ENCODE data around the gene DNAJB5.
"Not testable (repeated sequence)": the region's sequence is repeated elsewhere in the genome, so short reads cannot be mapped to it uniquely, and the experiment has no call there.

Gene DNAJB5

DNA sequence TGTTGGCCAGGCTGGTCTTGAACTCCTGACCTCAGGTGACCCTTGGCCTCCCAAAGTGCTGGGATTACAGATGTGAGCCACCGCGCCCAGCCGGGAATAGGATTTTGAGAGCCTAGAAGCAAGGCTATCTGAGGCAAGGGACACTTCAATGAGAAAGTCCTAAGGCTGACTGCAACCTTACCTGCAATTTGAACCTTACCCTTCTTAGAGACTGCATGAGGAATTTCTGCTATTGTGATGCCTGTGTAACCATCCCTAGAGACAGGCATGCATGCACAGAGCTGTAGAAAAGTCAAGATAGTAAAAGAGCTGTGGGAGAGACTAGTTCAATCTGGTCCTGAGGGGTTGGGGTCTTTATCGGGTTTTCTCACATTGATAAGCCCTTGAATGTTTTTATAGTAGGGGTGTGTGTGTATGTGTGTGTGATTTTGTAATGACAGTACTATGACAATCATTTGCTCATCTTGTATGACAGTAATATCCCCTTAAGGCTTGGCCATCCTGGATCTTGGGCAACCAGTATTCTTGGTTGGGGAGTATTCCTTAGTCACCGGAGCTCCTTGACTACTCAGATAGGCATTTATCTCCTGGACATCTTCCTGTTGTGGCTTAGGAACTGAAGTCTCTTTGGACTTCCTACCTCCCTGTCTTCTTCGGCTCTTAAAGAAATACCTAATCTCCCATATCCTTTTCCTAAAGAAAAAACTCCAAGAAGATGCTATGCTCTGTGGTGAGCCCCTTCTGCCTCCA, 11.2 kb downstream of the DNAJB5 start:
- DNase-seq (ENCODE audit: low read depth): peak; percentile 87

DNA sequence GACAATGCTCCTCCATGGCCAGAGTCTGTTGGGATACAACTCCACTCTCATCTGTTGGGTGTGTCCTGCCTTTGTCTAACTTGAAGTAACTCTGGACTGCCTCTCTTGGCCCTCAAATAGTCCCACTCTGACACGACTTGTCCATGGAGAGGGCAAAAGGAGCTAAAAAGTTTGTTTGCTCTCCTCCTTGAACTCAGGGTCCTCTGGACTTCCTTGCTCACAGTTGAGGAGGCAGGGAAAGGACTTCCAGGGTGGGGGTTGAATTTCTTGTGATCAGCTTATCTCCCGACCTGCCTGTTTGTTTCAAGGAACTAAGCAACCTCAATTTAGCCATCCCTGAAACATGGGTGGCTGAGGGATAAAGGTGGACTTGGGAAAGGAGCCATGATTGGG, 11.7 kb downstream of the DNAJB5 start:
- no peak for DNase-seq (ENCODE audit: low read depth)

DNA sequence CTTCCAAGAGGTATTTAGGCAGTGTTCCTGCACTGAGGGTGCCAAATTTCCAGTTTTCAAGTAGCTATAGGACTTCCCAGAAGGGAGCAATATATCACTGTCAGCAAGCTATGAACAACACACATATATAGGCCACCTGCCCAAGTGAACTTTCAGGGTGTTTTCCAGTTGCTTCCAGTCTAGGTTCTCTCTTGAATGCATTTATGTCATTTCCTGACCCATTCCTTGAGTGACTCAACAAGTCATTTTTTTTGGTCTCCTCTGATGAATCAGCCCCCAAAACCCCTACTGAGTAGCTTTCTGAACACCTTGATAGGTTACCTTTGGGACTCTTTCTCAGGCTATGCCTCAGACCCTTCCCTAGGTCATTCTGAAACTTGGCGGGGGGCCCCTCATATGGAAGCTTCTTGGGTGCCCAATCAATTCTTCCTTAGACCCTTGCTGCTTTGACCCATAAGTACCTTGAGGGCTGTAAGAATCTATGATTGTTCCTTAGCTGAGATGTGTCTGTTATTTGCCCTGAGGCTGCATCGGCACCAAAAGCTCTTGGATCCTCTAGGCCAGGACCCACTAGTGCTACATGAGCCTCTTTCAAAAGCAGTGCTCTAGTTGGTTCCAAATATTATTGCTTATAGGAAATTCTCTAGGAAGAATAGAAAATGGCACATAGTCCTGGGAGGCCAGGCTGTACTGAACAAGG, 12.4 kb downstream of the DNAJB5 start:
- peak; percentile 25 for DNase-seq (ENCODE audit: low read depth)

DNA sequence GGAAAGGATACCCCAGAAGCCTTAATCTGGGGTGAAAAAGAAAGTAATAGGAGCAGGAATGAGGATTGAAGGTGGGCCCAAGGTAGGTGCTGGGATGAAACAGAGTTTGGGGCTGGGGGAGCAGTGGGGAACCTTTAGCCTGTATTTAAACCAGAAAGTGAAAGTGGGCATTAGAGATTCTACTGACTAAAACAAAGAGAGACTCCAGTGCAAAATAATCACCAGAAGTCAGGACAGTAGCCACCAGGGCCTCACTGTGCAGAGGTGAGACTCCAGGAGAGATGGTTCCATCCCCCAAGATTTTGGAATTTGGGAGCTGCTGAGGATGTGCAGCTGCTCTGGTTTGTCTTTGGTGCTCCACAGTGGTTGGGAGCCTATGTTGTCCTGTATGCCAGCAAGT, 13.1 kb downstream of the DNAJB5 start:
- DNase-seq (ENCODE audit: low read depth): no peak

DNA sequence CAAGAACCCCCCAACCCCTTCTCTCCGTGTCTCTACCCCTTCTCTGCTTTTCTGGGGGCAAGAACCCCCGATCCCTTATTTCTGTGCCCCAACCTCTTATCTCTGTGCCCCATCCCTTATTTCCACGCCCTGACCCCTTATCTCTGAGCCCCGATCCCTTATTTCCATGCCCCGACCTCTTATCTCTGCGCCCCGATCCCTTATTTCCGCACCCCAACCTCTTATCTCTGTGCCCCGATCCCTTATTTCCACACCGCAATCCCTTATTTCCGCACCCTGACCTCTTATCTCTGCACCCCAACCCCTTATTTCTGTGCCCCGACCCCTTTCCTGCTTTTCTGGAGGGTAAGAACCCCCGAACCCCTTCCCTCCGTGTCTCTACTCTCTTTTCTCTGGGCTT, 14.8 kb downstream of the DNAJB5 start:
- DNase-seq (ENCODE audit: low read depth): not testable (repeated sequence)

DNA sequence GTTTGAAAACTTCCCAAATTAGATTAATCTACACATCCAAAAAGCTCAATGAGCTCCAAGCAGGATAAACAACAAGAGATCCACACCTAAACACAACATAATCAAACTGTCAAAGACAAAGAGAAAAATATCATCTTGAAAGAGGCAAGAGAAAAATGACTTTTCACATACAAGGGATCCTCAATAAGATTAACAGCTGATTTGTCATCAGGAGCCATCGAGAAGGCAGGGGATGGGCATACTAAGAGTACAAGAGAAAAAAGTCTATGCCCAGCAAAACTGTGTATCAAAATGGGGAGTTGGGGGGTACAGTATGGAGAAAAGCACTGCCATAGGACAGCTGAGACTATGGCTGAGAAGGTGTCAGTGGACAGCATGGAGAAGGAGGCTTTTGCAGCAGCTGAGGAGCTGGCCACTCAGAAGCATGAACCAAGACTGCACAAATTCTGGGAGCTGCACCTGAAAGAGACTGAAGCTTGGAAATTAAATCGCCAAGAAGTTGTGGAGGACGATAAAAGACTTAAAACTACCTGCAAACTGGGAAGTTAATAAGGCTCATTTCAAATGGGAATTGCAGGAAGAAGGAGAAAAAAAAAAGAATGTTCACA, 20.9 kb downstream of the DNAJB5 start:
- no peak for DNase-seq (ENCODE audit: low read depth)

DNA sequence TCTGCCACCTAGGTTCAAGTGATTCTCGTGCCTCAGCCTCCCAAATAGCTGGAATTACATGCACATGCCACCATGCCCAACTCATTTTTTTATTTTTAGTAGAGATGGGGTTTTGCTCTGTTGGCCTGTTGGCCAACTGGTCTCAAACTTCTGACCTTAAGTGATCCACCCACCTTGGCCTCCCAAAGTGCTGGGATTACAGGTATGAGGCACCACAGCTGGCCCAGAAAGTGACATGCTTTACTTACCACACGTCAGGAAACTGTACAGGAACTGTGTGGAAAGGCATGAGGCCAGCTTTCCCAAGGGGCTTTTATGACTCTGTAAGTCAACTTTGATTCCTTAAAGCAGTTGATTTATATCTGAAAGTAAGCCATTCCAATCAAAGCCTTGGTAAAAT, 25.0 kb downstream of the DNAJB5 start:
- DNase-seq (ENCODE audit: low read depth): no peak

DNA sequence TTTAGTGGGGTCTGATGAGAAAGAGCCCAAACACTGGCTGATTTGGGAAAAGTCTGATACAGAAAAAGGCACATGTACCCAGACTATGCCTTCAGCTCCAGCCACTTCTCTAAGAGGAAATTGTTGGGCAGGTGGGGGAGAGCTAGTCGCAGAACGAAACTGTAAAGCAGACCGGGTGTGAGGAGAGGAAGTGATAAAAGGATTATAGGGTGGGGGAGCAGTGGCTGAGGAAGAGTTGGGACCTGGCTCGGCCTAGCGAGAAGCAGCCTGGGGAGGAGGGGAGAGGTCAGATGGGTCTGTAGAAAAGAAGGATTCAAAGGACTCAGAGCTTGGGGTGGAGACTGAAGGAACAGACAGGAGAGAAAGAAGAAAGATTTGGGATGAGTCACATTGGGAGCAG, 33.9 kb downstream of the DNAJB5 start:
- not testable (repeated sequence) for DNase-seq (ENCODE audit: low read depth)

DNA sequence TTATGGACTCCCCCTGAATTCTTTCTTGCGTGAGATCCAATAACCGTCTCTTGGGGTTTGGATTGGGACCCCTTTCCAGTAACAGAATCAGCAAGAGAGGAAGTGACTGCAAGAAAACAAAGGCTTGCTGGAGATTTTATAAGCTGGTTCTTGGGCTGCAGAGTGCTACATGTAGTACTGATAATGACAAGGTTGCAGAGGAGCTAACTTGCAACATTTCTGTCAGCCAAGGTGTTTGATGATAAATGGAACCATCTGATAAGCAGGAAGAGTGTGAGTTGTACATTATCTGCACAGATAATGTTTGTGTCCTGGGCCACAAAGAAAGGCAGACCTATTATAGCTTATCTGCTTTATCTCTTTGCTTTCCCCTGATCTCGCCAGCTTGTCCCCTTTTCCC, 37.1 kb downstream of the DNAJB5 start:
- no peak for DNase-seq (ENCODE audit: low read depth)

DNA sequence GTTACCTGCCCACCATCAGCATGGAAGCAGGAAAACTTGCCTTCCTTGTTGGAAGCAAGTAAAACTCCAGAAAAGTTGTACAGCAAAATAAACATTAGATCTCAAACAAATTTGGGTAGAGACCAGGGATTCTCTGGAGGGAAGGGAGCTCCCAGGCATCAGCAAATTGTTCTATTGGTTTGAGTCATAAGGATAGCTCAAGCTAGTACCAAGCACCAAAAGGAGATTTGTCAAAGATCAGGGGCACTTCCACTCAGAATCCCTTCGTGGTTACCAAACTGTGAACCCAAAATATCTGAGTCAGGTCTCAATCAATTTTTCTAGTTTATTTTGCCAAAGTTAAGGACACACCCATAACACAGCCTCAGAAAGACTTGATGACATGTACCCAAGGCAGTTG, 37.8 kb downstream of the DNAJB5 start:
- DNase-seq (ENCODE audit: low read depth): no peak

DNA sequence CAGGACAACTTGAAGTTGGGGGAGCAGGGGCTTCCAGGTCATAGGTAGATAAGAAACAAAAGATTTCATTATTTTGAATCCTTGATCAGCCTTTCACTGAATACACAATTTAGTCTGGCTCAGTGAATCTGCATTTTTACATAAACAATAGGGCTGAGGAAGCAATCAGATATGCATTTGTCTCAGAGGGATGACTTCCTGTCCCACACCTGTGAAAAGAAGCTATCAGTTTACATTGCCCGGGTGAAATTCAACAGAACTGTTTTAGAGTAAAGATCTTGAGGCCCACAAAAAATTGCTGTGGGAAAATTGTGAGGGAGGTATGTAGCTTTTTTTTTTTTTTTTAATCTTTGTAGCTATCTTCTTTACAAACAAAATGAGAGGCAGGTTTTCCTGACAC, 38.3 kb downstream of the DNAJB5 start:
- DNase-seq (ENCODE audit: low read depth): no peak

DNA sequence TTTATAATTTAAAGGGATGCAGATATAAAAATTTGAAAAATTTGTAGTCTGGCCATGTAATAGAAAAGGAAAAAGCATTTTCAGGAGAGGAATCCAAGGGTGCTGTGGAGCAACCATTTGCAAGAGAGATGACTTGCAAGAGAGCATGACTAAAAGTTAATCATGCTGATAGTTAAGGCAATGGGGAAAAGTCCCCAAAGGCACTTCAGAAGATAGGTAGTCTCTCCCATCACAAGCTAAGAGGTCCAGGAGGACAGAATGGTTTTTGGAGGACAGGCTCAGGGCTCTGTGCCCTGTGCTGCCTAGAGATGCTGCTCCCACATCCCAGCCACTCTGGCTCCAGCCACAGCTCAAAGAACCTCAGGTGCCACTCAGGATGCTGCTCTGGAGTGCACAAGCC, 38.8 kb downstream of the DNAJB5 start:
- DNase-seq (ENCODE audit: low read depth): no peak

DNA sequence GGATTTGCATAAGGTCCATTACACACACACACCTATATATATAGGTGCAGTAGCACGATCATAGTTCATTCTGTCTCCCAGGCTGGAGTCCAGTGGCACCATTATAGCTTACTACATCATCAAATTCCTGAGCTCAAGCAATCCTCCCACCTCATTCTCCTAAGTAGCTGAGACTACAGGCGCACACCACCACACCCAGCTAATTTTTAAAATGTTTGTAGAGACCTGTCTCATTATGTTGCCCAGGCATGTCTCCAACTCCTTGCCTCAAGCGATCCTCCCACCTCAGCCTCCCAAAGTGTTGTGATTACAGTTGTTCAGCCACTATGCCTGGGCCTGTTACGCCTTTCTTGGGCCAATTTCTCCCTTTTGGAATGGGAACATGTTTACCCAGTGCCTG, 39.7 kb downstream of the DNAJB5 start:
- no peak for DNase-seq (ENCODE audit: low read depth)

DNA sequence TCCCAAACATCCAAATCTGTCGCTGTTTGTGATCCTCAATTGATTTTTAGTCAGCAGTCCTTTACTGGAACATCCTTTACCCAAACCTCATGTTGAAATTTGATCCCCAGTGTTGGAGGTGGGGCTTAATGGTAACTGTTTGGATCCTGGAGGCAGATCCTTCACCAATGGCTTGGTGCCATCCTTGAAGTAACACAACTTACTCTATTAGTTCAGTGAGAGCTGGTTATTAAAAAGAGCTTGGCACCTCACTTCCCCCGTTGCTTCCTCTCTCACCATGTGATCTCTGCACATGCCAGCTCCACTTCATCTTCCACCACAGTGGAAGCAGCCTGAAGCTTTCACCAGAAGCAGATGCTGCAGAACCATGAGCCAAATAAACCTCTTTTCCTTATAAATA, 40.3 kb downstream of the DNAJB5 start:
- peak; percentile 28 for DNase-seq (ENCODE audit: low read depth)

DNA sequence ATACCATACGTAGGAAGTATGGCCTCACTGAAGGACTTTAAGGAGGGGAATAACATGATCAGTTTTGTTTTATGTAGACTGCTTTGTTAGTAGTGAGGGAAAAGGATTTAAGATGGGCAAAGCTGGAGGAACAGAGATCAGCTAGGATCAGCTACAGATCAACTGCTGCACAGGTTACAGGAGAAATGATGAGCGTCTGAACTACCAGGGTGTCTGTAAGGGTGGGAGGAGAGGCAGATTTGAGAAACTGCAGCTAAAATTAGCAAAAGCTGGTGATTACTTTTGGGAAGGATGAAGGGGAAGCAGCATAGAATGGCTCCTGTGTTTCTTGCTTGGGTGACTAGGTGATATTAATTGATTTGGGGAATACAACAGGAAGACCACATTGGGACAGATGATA, 43.6 kb downstream of the DNAJB5 start:
- no peak for DNase-seq (ENCODE audit: low read depth)

DNA sequence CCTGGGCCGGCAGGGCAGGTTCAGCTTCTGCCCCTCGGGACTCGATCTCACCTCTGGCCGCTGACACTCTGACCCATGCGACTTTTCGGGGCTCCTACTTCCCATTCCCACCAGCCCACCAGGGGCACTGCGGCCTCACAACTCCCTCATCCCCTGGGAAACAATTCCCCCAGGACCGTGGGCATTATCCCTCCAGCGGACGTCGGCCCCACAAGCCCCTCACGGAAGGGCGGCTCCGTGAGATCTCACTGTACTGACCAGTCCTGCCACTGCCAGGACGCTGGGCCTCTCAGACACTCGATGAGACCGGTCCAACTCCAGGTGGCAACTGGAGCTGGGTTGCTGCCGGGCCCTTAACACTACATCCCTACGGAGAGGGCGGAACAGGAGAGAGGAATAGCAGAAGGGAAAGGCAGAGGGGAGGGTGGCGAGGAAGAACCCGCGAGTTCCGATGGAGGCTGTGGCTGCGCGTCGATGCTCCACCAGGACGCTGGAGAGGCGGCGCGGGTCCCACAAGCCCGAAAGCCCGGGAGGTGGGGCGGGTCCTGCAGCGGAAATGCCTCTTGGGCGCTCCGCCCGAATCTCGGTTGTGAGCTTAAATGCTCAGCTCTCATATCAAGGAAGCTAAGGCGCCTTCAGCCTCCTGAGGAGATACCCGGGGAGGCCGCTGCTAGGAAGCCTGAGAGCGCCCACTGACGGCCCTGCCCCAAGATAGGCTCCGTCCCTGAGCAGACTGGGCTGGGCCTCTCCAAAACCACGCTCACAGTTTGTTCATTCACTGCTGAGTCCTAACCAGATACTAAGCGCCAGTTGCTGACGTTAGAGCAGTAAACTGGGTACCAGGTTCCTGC, 46.5 kb downstream of the DNAJB5 start:
- peak; percentile 85 for DNase-seq (ENCODE audit: low read depth)

DNA sequence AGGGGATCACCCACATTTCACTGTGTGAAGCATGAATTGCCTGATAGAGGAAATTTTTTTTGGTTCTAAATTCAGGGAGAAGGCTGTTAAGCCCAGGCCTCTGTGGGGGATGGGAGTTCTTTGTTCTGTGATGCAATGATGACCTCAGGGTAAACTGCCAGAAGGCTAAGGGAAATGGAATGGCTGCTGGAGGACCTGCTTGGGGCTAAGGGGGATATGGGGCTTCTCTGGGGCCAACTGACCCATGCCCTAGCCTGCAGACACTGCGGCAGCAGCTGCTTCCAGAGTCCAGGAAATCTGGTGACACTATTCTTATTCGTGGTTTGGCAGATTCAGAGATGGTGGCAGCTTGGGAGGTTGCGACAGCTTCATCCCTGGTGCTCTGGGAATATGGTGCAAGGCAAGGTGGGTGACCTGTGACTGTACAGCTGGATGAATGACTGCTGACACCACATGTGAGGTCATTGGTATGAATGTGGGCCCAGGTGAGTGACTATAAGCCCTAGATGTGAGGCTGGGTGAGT, 52.6 kb downstream of the DNAJB5 start:
- peak; percentile 50 for DNase-seq (ENCODE audit: low read depth)

DNA sequence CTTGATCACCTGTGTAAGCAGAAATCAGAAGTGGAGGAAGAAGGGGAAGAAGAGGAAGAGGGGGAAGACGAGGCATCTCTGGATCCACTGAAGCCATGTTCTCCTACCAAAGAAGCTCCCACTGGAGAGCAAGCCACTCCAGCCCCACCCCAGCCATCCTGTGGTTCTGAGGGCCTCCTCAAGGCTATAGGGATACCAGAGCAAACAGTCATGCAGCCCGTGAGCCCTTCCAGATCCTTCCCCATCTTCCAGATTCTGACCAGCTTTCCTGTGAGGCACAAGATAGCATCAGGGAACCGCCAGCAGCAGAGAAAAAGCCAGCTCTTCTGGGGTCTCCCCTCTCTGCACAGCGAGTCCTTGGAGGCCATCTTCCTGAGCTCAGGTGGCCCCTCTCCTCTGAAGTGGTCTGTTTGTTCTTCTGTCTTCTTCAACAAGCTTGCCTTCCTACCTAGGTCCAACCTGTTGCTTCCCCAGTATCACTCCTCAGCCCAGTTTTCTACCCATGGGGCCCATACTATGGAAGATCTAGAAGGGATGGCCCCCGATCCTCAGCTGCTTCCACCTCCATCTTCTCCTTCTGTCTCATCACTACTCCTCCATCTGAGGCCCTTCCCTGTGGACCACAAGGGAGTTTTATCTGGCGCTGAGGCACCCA, 53.5 kb downstream of the DNAJB5 start:
- no peak for DNase-seq (ENCODE audit: low read depth)

DNA sequence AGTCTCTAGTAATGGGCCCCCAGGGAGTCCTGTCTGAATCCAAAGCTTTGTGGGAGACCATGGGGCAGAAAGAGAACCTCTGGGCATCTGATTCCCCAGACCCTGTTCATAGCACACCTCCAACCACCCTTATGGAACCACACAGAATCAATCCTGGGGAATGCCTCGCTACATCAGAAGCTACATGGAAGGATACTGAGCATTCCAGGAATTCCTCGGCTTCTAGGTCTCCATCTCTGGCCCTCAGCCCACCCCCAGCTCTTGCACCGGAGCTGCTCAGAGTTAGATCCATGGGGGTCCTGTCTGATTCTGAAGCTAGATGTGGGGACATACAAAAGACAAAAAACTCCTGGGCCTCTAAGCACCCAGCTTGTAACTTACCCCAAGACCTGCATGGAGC, 54.5 kb downstream of the DNAJB5 start:
- peak; percentile 32 for DNase-seq (ENCODE audit: low read depth)
